Measurements from ENCODE around the gene MACROH2A1.

DNA sequence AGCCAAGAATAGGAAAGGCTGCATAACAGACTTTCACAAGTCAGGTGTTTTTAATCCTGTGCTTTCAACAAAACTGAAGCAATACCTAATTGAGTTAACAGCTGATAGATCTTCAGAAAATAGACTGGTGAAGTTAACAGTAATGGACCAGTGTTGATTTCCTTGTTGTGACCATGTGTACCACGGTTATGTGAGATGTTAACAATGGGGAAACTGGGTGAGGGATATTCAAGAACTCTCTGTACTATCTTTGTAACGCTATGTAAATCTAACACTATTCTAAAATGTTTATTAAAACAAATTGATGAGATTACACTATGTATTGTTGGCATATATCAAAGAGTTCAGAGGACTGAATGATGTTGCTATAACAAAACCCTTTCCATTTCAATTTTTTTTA lies 36.9 kb downstream of the MACROH2A1 start:
- TF ChIP-seq, protein P1, sequence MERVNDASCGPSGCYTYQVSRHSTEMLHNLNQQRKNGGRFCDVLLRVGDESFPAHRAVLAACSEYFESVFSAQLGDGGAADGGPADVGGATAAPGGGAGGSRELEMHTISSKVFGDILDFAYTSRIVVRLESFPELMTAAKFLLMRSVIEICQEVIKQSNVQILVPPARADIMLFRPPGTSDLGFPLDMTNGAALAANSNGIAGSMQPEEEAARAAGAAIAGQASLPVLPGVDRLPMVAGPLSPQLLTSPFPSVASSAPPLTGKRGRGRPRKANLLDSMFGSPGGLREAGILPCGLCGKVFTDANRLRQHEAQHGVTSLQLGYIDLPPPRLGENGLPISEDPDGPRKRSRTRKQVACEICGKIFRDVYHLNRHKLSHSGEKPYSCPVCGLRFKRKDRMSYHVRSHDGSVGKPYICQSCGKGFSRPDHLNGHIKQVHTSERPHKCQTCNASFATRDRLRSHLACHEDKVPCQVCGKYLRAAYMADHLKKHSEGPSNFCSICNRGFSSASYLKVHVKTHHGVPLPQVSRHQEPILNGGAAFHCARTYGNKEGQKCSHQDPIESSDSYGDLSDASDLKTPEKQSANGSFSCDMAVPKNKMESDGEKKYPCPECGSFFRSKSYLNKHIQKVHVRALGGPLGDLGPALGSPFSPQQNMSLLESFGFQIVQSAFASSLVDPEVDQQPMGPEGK (CRISPR knock-in tag; IDR thresholded peaks at IDR 0.05; ENCODE audit: borderline replicate concordance) = no peak
- TF ChIP-seq ZNF8 (CRISPR knock-in tag; IDR thresholded peaks at IDR 0.05) (no peak), TSHZ2 (CRISPR knock-in tag; IDR thresholded peaks at IDR 0.05) (no peak)

Measured in SK-N-SH treated with all-trans-retinoic acid at 6 μM for 48 hours (cell line).